GM12873 (cell line): ENCODE results near the gene CNDP2.

Source experiments
- CTCF ChIP-seq: IDR thresholded peaks from 2 replicates; pipeline ENCODE4 v1.5.1; 2012; ENCODE audit warnings: low read depth, mild to moderate bottlenecking, moderate library complexity, low read length, control low read depth; ENCODE audit not compliant: insufficient read depth; ENCODE audit errors: missing control alignments

CNDP2 gene

GRCh38 chr18:74534150-74534969 is 38.2 kb downstream of the CNDP2 start, which contains the start of gene CNDP1:
Gene CNDP1, plus strand, starts transcription at chr18:74534500. Its CDS starts 168 bp downstream, at chr18:74534668.
- TF ChIP-seq CTCF: no peak

- TF ChIP-seq CTCF: no peak
Observed at GRCh38 chr18:74534981-74535649, 39.0 kb downstream of the CNDP2 start.

- no peak for TF ChIP-seq CTCF
Observed at GRCh38 chr18:74539289-74539688, 43.1 kb downstream of the CNDP2 start.

- TF ChIP-seq CTCF: no peak
Observed at GRCh38 chr18:74540652-74541421, 44.7 kb downstream of the CNDP2 start.

GRCh38 chr18:74541703-74542555 is 45.8 kb downstream of the CNDP2 start:
- TF ChIP-seq CTCF: no peak

- TF ChIP-seq CTCF: no peak
Observed at GRCh38 chr18:74544898-74545297, 48.7 kb downstream of the CNDP2 start.
